ENCODE results near the gene COMT.

DNA sequence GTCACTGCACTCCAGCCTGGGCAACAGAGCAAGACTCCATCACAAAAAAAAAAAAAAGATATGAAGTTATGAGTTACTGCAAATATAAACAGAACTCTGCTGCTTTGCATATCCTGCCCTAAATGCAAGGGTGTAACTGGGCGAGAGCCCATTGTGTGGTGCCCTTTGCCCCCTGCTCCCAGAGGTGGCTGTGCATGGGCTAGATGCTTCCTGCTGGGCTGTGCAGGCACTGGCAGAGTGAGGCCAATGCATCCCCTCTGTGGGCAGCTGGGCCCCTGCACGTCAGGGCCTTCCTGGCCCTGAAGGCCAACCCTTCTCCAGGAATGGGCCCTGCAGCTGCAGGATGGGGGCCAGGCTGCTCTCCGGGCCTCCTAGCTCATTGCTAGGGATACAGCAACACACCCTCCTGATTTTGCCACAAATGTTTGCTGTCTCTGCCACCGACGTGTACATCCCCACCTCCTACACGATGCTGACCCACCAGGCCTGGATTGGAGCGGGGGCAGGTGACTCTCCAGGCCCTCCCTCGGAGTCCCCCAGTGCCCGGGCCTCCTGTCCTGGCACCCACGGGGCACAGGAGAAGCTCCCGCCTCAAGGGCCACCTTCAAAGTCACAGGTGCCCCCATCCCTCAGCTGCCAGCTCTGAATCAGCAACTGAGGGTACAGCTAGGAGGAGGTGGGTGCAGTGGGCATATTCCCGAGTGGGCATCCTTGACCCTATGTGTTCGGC, 40.7 kb upstream of the COMT start:
- TF ChIP-seq CTCF (IDR thresholded peaks at IDR 0.05; ENCODE audit: low read depth, low read length, missing input control) = no peak
- TF ChIP-seq RXRA (IDR thresholded peaks at IDR 0.05) = no peak
- TF ChIP-seq, protein P1, sequence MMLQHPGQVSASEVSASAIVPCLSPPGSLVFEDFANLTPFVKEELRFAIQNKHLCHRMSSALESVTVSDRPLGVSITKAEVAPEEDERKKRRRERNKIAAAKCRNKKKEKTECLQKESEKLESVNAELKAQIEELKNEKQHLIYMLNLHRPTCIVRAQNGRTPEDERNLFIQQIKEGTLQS (IDR thresholded peaks at IDR 0.05) = no peak
- TF ChIP-seq SP1 (IDR thresholded peaks at IDR 0.05) = no peak
- TF ChIP-seq, protein P2, sequence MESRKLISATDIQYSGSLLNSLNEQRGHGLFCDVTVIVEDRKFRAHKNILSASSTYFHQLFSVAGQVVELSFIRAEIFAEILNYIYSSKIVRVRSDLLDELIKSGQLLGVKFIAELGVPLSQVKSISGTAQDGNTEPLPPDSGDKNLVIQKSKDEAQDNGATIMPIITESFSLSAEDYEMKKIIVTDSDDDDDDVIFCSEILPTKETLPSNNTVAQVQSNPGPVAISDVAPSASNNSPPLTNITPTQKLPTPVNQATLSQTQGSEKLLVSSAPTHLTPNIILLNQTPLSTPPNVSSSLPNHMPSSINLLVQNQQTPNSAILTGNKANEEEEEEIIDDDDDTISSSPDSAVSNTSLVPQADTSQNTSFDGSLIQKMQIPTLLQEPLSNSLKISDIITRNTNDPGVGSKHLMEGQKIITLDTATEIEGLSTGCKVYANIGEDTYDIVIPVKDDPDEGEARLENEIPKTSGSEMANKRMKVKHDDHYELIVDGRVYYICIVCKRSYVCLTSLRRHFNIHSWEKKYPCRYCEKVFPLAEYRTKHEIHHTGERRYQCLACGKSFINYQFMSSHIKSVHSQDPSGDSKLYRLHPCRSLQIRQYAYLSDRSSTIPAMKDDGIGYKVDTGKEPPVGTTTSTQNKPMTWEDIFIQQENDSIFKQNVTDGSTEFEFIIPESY (IDR thresholded peaks at IDR 0.05) = no peak
- TF ChIP-seq TAF1 (conservative IDR thresholded peaks at IDR 0.05) = no peak
- no peak for TF ChIP-seq FOXA1 (IDR thresholded peaks at IDR 0.05)
- TF ChIP-seq RAD21 (IDR thresholded peaks at IDR 0.05) = peak in 1 of 2 donors; percentile 59

Data from liver (tissue), 3 donors.